Stimulated activated naive CD8-positive, alpha-beta T cell treated with anti-CD3 and anti-CD28 coated beads, Interleukin-15, Interleukin-2, amounts not matched to agents 100 U/mL and 50 U/mL, for 24 hours (primary cell): ENCODE measurements around the gene SEMA4B.
A peak's percentile ranks its signal among the peaks of the same experiment; 100 is the strongest.
"Not testable (repeated sequence)": the region's sequence is repeated elsewhere in the genome, so short reads cannot be mapped to it uniquely, and the experiment has no call there.

ENCODE experiments used
- ATAC-seq: fragments of 150-1000 bp; cut with Tn5 transposase; one replicate; pipeline ENCODE4 v1.10.0; 2021
- DNase-seq: peaks from one replicate; pipeline ENCODE4 v3.0.0; 2021

The SEMA4B gene

GRCh38 chr15:90201130-90201943 lies at the start of gene SEMA4B:
SEMA4B (plus strand) TSS chr15:90201330; CDS start chr15:90201579, 249 bp downstream.
- peak; percentile 92 for ATAC-seq
- DNase-seq, result peak; percentile 80

DNA sequence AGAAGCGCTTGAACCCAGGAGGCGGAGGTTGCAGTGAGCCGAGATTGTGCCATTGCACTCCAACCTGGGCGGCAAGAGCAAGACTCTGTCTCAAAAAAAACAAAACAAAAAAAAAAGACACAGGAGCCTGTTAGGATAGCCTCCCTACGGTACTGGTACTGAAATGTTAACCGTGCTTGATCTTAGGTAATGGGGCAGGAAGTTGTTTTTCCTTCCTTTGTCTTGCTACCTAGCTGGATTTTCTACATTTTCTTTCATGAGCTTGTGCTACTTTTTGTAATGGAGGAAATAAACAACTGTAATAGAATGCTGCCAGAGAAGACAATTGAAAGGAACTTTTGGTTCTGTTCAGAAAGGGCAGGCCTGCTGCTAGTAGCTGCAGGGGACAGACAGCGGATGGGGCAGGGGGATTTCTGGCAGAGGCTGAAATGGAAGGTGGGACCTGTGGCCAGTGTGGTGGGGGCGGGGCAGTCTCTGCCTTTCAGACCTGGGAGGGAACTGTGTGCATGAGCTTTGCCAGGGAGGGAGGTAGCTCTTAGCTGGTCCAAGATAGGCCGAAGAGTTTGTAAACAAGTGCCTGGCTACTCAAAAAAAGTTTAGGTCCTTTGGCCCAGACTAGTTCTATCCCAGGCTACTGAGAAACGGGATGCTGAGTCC lies 49.0 kb upstream of the SEMA4B start:
- no peak for ATAC-seq

GRCh38 chr15:90153658-90154057 lies 47.5 kb upstream of the SEMA4B start:
- no peak for ATAC-seq
- no peak for DNase-seq

More for the DNA sequence above, 49.0 kb upstream of the SEMA4B start:
- DNase-seq, result no peak

DNA sequence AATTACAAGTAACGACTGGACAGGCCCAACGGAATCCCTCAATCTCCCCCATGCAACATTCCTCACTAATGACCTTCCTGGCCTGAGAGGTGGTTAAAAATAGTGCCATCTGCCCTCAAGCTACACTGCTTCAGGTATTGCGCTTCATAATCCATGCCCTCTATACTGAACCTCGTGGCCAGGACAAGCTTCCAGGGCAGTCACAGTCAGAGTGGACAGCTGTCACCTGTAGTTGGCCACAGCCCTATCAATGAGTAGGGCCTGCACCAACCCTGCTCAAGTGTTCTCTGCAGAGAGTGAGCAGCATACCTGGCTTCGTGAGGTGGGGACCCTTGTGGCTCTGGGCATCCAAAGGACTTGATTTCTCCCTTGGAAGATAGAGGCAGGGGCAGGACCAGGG lies 46.9 kb upstream of the SEMA4B start:
- DNase-seq (no peak), ATAC-seq (no peak)

GRCh38 chr15:90154861-90155626 lies 46.1 kb upstream of the SEMA4B start:
- ATAC-seq (no peak), DNase-seq (no peak)

GRCh38 chr15:90159213-90159612 lies 41.9 kb upstream of the SEMA4B start:
- ATAC-seq (no peak), DNase-seq (no peak)

- DNase-seq, result no peak
- no peak for ATAC-seq
These were observed 40.1 kb upstream of the SEMA4B start for GRCh38 chr15:90160781-90161727.

- DNase-seq, result no peak
- ATAC-seq, result no peak
These were observed 39.2 kb upstream of the SEMA4B start for GRCh38 chr15:90161950-90162361.

DNA sequence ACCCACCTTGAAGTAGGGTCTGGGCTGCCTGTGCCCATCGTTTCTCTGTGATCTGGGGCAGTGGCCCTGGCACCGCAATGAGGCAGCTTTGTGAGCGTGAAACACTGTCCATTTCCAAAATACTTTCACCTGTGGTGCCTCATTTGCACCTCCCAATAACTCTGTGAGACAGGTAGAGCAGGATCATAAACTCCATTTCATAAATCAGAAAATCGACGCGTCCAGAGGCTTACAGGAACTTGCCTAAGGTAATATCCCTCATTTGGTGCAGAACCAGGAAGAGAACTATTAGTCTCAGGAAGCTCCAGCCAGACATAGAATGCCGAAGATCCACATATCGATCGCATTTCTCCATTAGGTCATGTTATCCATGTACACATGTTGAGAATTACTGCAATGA lies 38.2 kb upstream of the SEMA4B start:
- ATAC-seq (no peak), DNase-seq (no peak)

- not testable (repeated sequence) for ATAC-seq, DNase-seq
These were observed 36.9 kb upstream of the SEMA4B start for GRCh38 chr15:90164239-90164638.

- no peak for ATAC-seq
- no peak for DNase-seq
These were observed 36.0 kb upstream of the SEMA4B start for GRCh38 chr15:90165157-90165556.

DNA sequence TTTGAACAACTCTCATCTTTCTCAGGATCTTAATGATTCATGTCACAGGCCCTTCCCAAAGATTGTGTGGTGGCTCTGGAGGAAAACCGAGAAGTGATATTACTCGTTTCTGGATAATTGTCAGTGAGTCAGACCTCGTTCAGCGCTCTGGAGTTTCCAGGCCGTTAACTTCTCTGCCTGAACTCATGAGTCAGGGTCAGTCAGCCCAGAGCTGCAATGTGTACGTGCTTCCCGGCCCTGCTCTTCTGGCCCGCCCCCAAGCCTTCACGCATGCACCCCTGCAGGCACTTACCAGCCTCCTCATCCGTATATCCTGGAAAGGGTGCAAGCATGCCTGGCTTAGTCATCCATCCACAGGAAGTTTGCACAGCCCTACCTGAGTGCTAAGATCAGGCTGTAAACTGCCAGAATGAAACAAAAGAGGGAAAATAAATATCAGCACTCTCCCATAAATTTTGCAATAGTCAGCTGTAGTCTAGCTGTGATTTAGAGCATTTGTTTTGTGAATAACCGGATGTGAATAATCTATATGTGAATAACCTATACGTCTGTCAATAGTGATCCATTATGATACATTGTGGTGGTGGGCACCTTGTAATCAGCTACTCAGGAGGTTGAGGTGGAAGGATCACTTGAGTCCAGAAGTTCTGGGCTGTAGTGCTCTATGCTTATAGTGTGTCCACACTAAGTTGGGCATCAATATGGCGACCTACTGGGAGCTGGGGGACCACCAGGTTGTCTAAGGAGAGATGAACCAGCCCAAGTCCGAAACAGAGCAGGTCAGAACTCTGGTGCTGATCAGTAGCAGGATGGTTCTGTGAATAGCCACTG lies 35.3 kb upstream of the SEMA4B start:
- ATAC-seq, result peak; percentile 91

DNA sequence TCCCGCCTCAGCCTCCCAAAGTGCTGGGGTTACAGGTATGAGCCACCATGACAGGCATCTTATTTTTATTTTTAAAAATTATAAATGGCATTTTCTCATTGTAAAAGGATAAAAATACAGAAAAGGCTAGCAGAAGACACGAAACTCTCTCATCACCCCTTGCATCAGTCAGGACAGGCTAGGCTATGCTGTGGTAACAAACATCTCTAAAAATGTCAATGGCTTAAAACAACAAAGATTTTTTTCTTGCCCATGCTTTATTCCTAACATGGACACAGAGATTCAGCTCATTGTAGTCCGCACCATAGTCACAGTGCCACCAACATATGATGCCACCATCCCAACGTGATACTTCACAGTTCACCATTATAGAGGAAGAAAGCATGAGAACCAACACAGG lies 34.0 kb upstream of the SEMA4B start:
- ATAC-seq, result no peak
- DNase-seq, result no peak

More for the DNA sequence above, 35.3 kb upstream of the SEMA4B start:
- peak; percentile 58 for DNase-seq

DNA sequence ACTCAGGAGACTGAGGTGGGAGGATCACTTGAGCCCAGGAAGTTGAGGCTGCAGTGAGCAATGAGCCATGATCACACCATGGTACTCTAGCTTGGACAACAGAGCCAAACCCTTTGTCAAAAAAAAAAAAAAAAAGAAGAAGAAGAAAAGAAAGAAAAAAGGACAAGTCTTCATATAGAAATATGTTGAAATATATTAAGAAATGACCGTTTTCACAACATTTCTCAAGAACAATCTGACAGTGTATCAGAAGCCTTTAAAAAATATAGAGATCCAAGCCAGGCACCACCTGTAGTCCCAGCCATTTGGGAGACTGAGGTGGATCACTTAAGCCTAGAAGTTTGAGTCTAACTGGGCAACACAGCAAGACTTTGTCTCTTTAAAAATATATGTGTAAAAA lies 29.5 kb upstream of the SEMA4B start:
- ATAC-seq, result no peak

DNA sequence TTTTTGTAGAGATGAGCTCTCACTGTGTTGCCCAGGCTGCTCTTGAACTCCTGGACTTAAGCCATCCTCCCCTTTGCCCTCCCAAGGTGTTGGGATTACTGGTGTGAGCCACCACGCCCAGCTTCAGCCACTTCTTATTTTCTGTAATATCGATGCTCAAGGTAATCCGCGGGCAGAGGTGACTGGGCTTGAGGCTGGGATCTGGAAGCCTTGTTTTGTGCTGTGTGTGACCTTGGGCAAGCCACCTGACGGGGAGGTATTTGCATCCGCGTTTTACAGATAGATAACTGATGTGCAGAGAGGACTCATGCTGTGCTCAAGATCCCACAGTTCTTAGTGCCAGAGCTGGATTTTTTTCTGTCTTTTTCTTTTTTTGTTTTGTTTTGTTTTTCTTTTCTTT lies 27.8 kb upstream of the SEMA4B start:
- no peak for DNase-seq
- ATAC-seq, result no peak

More for the DNA sequence above, 29.5 kb upstream of the SEMA4B start:
- DNase-seq, result no peak

DNA sequence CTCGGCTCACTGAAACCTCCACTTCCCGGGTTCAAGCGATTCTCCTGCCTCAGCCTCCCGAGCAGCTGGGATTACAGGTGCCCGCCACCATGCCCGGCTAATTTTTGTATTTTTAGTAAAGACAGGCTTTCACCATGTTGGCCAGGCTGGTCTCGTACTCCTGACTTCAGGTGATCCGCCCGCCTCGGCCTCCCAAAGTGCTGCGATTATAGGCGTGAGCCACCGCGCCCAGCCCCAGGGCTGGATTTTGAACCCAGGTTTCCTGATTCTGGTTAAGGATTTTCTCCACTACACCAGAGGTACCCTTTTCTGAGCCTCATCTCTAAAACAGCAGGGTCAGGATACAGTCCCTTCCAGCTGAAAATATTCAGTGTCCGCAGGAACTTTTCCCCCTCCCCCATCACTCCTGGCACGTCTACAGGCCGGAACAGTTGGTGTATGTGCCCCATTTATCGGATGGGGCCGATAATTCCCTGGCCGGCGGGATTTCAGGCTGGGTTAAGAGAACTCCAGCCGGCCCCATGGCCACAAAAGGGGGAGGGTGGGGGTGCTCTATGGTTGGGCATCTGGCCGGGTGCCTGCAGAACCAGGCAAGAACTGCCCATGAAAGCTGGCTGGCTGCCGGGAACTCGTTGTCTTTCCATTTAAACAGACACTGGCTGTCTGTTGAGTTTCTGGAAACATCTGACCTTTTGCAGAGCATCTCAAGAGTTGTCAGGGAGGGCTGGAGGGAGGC lies 26.8 kb upstream of the SEMA4B start:
- ATAC-seq, result no peak

GRCh38 chr15:90177012-90177411 lies 24.1 kb upstream of the SEMA4B start:
- ATAC-seq, result no peak
- DNase-seq, result no peak

More for the DNA sequence above, 26.8 kb upstream of the SEMA4B start:
- DNase-seq, result no peak

DNA sequence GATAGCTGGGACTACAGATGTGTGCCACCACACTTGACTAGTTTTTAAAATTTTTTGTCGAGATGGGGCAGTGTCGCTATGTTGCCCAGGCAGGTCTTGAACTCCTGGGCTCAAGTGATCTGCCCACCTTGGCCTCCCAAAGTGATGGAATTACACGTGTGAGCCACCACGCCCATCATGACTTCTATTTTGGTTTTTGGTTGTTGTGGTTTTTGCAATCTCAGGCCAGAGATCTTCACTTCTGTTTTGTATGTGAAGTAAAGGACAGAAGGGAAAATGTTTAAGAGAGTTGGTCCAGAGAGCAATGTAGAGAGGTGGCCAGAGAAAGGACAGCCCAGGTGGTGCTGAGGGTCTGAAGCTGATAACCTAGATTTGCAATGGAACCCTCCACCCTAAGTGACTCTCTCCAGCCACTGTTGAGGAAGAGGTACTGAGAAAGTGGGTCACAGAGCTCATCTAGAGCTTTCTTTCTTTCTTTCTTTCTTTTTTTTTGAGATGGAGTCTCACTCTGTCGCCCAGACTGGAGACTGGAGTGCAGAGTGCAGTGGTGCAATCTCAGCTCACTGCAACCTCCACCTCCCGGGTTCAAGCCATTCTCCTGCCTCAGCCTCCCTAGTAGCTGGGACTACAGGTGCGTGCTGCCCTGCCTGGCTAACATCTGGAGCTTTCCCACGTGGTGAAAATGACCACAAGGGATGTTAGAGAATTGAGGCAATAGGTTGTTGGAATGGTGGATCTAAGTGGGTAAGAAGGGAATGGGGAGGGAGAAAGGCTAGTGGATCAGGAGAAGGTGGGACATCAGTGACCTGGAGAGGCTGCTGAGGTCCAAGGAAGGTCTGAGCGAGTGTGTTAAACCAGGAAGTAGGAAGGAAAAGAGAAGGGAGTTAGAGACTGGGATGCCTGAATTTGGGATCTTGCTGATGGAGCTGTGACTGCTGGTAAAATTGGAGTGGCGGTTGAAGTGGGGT lies 22.4 kb upstream of the SEMA4B start:
- DNase-seq (no peak), ATAC-seq (no peak)

DNA sequence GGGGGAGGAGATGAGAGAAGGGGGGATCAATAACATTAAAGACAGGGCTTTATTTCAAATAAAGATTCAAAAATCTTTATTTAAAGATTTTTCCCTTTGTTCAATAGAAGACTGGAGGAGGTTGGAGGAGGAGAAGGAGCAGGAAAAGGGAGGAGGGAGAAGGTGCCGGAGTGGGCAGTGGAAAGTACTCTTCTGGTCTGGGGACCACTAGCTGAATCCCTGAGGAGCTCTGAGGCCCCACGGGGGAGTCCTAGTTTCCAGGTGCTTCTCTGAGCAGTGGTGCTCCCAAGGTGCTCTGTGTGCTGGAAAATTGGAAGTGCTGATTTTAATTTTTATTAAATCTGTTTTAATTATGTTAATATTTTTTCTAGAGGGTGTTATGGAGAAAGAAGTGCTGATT lies 19.4 kb upstream of the SEMA4B start:
- DNase-seq (no peak), ATAC-seq (no peak)
